PC-3 (cell line): ENCODE measurements around the gene E2F2. TPM values are rescaled to one million over a fixed set of nuclear protein-coding genes. Genes with fewer than 3 reads are reported as not detected.

Source experiments
- ATAC-seq: fragments of 200-7000 bp; cut with Tn5 transposase; 2 replicates; pipeline ENCODE4 v1.9.1; 2020; ENCODE audit warnings: mild to moderate bottlenecking, moderate library complexity
- BruUV-seq: library from RNA; stranded (reverse); fragments of 400-500 nt; replicated peaks from 2 replicates; lab custom pipeline; 2021; lab: Mats Ljungman, UMichigan
- CTCF ChIA-PET: fragments of 300-600 bp; sonication (Branson Sonifier 250); formaldehyde crosslinking; loops from one replicate; lab custom pipeline; 2022; ENCODE audit warnings: antibody characterized with exemption; lab: Charles Lee
- POLR2A ChIA-PET: fragments of 300-600 bp; sonication (Branson Sonifier 250); formaldehyde crosslinking; loops from one replicate; lab custom pipeline; 2022; ENCODE audit warnings: antibody characterized with exemption; ENCODE audit not compliant: unreplicated experiment; lab: Charles Lee
- DNase-seq: peaks from one replicate; pipeline ENCODE4 v3.0.0-alpha.2; 2015
- H2AFZ ChIP-seq: fragments of 300-600 bp; sonication (generic); 2 replicates; pipeline ENCODE4 v1.6.0; 2016; ENCODE audit warnings: antibody characterized with exemption, low read length
- H3F3A ChIP-seq: fragments of 300-600 bp; sonication (generic); one replicate; pipeline ENCODE4 v1.6.0; 2017; ENCODE audit warnings: antibody characterized with exemption, low read length, control low read depth, mild to moderate bottlenecking; ENCODE audit not compliant: unreplicated experiment
- H3K27ac ChIP-seq: fragments of 300-600 bp; sonication (generic); 2 replicates; pipeline ENCODE4 v1.5.1; 2016; ENCODE audit warnings: mild to moderate bottlenecking, low read length
- H3K27me3 ChIP-seq: fragments of 300-600 bp; sonication (generic); 2 replicates; pipeline ENCODE4 v1.6.1; 2016; ENCODE audit warnings: low read length, mixed read lengths
- H3K36me3 ChIP-seq: fragments of 300-600 bp; sonication (generic); 2 replicates; pipeline ENCODE4 v1.6.1; 2016; ENCODE audit warnings: low read depth, mixed run types, low read length, mixed read lengths
- H3K4me1 ChIP-seq: fragments of 300-600 bp; sonication (generic); 2 replicates; pipeline ENCODE4 v1.5.1; 2016; ENCODE audit warnings: low read length; ENCODE audit not compliant: insufficient read depth
- H3K4me2 ChIP-seq: fragments of 300-600 bp; sonication (generic); 2 replicates; pipeline ENCODE4 v1.6.0; 2016; ENCODE audit warnings: low read length
- H3K4me3 ChIP-seq: fragments of 300-600 bp; sonication (generic); 2 replicates; pipeline ENCODE4 v1.5.1; 2016; ENCODE audit warnings: mild to moderate bottlenecking, low read length, mixed read lengths
- H3K79me2 ChIP-seq: fragments of 300-600 bp; sonication (generic); 2 replicates; pipeline ENCODE4 v1.6.1; 2017; ENCODE audit warnings: low read length, mixed read lengths
- H3K9ac ChIP-seq: fragments of 300-600 bp; sonication (generic); 2 replicates; pipeline ENCODE4 v1.6.0; 2016; ENCODE audit warnings: mild to moderate bottlenecking, low read length
- H3K9me2 ChIP-seq: fragments of 300-600 bp; sonication (generic); replicated peaks from 2 replicates; pipeline ENCODE4 v1.6.1; 2016; ENCODE audit warnings: mixed run types, low read length, mixed read lengths
- H3K9me3 ChIP-seq: fragments of 300-600 bp; sonication (generic); 2 replicates; pipeline ENCODE4 v1.6.1; 2016; ENCODE audit warnings: low read length, mixed read lengths
- H4K20me1 ChIP-seq: fragments of 300-600 bp; sonication (generic); 2 replicates; pipeline ENCODE4 v1.6.1; 2016; ENCODE audit warnings: low read length, mixed read lengths
- EZH2 ChIP-seq: fragments of 300-600 bp; sonication (generic); IDR thresholded peaks from one replicate; pipeline ENCODE4 v1.6.1; 2017; ENCODE audit warnings: antibody characterized with exemption, mild to moderate bottlenecking, low read length; ENCODE audit not compliant: unreplicated experiment
- EZH2phosphoT487 ChIP-seq: fragments of 300-600 bp; sonication (generic); IDR thresholded peaks from 2 replicates; pipeline ENCODE4 v1.6.1; 2018; ENCODE audit warnings: mild to moderate bottlenecking, antibody characterized with exemption, low read length, borderline replicate concordance
- intact Hi-C: fragments of 100-400 bp; cut with micrococcal nuclease; formaldehyde crosslinking; loops from 2 replicates; pipeline ENCODE4 v1.9.0; 2023
- total RNA-seq: library from RNA; depleted of rRNA; stranded (reverse); fragments of >200 nt; gene quantifications from 2 replicates; pipeline ENCODE4 v1.2.3, GENCODE V29; 2014
- TF ChIP-seq, protein P1 (sequence below): fragments of 300-600 bp; sonication (generic); conservative IDR thresholded peaks from 2 replicates; pipeline ENCODE4 v1.5.1; 2017; ENCODE audit warnings: antibody characterized with exemption, low read depth, mild to moderate bottlenecking, low read length

The E2F2 gene
- total RNA-seq, 1 experiment from 2014 or later = 7.0 TPM

DNA sequence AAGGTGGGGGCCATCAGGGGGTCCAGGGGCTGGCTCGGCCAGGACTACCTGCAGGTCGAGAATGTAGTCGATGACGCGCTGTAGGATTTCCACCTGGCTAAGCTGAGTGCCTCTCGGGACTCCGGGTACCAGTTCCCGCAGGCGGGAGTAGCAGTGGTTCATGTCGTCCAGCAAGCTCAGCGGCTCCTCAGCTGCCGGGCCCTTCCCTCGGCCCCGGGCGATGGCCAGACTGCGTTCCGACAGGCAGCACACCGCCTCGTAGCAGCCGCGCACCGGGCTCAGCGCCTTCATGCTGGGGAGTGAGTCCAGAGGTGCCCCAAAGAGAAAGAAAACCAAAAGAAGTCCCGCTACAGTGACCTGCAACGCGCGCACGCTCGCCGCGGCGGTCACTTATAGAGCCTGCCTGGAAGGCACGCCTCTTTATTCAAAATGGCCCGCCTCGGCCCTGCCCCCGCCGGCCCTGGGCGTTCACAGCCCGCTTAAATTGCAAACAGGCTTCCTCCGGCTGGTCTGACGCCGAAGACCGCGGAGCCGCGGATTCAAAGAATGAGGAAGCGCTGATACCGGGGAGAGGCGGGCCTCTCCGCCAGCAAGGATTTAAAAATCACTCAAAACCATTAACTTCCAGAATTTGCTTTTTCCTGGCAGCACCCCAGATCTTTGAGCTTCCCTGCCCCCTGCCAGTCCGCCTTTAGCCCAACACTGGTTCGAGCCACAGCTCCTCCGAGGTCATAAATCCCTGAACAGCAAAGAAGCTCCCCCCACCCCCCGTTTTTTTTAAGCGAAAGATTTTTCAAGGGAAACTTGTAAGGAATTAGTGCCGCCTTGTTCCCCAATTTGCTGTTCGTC, 28.3 kb upstream of the E2F2 start, which contains the start of gene ID3:
ID3 (minus strand) TSS at position 366 of the 849 bp plus-strand sequence; CDS start at position 291, 75 bp downstream.
- TSS peak; percentile 85 for BruUV-seq

DNA sequence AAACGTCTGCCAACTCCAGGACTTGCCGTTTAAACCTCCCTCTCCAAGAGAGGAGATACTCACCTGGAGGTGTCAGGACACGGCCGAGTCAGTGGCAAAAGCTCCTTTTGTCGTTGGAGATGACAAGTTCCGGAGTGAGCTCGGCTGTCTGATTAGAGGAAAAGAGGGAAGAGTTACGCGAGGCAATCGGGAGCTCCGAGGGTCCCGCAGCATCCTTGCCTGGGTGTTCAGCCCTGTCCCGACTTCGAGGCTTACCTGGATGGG, 27.8 kb upstream of the E2F2 start:
- CTCF ChIA-PET = interaction anchor here (1.6 to 2.2 kb wide), 2 partner anchors 76 to 78 kb away, joined by 8 to 10 read pairs; no protein-coding TSS in a partner anchor
- no peaks in the 10 kb centered on the region for H4K20me1 ChIP-seq
- POLR2A ChIA-PET = interaction anchor here (0.7 to 0.9 kb wide), 2 partner anchors 79 to 133 kb away, joined by 3 to 6 read pairs; partner anchors contain the start of gene RPL11
- H3K9me3 ChIP-seq = no peaks in the 10 kb centered on the region
- H3K9me2 ChIP-seq = no peaks in the 10 kb centered on the region
- peaks cover 67% of the 10 kb centered on the region for H3K4me1 ChIP-seq
- ATAC-seq (no peak), DNase-seq (no peak)
- no peaks in the 10 kb centered on the region for H3K36me3 ChIP-seq
- H3K27ac ChIP-seq = peak overlapping the region; percentile 12; the same call in 1 of the 2 replicates
- peak overlapping the region; percentile 63 for H2AFZ ChIP-seq
- H3K4me3 ChIP-seq = peak overlapping the region; percentile 82
- peaks cover 11% of the 10 kb centered on the region; the same call in 1 of the 2 replicates for H3K79me2 ChIP-seq
- intact Hi-C loops = loop anchor here (5.0 kb wide), 2 partner anchors 33 to 78 kb away; no protein-coding TSS in a partner anchor
- peak overlapping the region; percentile 57 for H3K9ac ChIP-seq
- BruUV-seq = no TSS peak
- H3K27me3 ChIP-seq = no peaks in the 10 kb centered on the region
- no peaks in the 10 kb centered on the region for H3F3A ChIP-seq
- H3K4me2 ChIP-seq = peak overlapping the region; percentile 92
- TF ChIP-seq EZH2phosphoT487 (no peak), EZH2 (no peak)
- TF ChIP-seq, protein P1, sequence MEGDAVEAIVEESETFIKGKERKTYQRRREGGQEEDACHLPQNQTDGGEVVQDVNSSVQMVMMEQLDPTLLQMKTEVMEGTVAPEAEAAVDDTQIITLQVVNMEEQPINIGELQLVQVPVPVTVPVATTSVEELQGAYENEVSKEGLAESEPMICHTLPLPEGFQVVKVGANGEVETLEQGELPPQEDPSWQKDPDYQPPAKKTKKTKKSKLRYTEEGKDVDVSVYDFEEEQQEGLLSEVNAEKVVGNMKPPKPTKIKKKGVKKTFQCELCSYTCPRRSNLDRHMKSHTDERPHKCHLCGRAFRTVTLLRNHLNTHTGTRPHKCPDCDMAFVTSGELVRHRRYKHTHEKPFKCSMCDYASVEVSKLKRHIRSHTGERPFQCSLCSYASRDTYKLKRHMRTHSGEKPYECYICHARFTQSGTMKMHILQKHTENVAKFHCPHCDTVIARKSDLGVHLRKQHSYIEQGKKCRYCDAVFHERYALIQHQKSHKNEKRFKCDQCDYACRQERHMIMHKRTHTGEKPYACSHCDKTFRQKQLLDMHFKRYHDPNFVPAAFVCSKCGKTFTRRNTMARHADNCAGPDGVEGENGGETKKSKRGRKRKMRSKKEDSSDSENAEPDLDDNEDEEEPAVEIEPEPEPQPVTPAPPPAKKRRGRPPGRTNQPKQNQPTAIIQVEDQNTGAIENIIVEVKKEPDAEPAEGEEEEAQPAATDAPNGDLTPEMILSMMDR = no peak

More for the DNA sequence above, 28.3 kb upstream of the E2F2 start, which contains the start of gene ID3:
- intact Hi-C loops = loop anchor here (5.0 kb wide), 2 partner anchors 33 to 78 kb away; no protein-coding TSS in a partner anchor
- TF ChIP-seq EZH2phosphoT487 (no peak), EZH2 (no peak)
- TF ChIP-seq, protein P1 = no peak
- H3K4me1 ChIP-seq = peaks cover 63% of the 10 kb centered on the region
- POLR2A ChIA-PET = interaction anchor here (0.6 to 0.9 kb wide), 4 partner anchors 78 to 390 kb away, joined by 3 to 6 read pairs (median 3); partner anchors contain the start of genes PITHD1 and RPL11
- H3F3A ChIP-seq = no peaks in the 10 kb centered on the region
- CTCF ChIA-PET = interaction anchor here (1.6 to 2.2 kb wide), 2 partner anchors 75 to 78 kb away, joined by 8 to 10 read pairs; no protein-coding TSS in a partner anchor
- no peaks in the 10 kb centered on the region for H3K9me3 ChIP-seq
- H3K36me3 ChIP-seq = no peaks in the 10 kb centered on the region
- peak within 1 kb of the TSS; percentile 33 for H3K27ac ChIP-seq
- DNase-seq (peak; percentile 96), ATAC-seq (peak; percentile 53)
- peak within 1 kb of the TSS; percentile 57 for H3K9ac ChIP-seq
- H2AFZ ChIP-seq = peak within 1 kb of the TSS; percentile 63
- H3K79me2 ChIP-seq = peaks cover 11% of the 10 kb centered on the region; the same call in 1 of the 2 replicates
- no peaks in the 10 kb centered on the region for H3K9me2 ChIP-seq
- H3K4me3 ChIP-seq = peak within 1 kb of the TSS; percentile 82
- no peaks in the 10 kb centered on the region for H4K20me1 ChIP-seq
- H3K27me3 ChIP-seq = no peaks in the 10 kb centered on the region
- H3K4me2 ChIP-seq = peak within 1 kb of the TSS; percentile 92
